Measurements from ENCODE around the gene DTX4. TPM values are rescaled to one million over a fixed set of nuclear protein-coding genes. Genes with fewer than 3 reads are reported as not detected.

The DTX4 gene
- total RNA-seq, 1 experiment from 2014 or later, result 1.9 TPM

DNA sequence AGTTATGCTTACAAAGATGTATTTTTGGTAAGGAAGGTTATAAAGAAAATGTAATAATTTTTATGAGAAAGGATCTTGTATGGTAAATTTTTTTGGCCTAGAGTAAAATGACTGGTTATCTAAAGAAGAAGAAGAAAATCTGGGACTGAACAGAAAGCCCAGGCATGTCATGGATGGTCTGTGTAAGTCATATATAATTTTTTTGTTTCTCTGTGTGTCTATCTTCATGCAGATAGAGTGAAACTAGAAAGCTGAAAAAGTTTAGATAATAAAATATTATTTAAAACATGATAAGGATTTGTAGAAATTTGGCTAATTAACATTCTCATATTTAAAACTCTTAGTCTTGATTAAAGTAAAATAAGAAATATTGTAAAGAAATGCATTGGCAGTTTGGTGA is 68.4 kb downstream of the DTX4 start:
- Histone ChIP-seq H3K4me1 (ENCODE audit: insufficient read depth, low read length, poor library complexity, severe bottlenecking) (no peaks in the 10 kb centered on the region), H3K4me3 (ENCODE audit: low read depth, low read length, poor library complexity, severe bottlenecking) (no peak overlapping the region), H3K27ac (ENCODE audit: low read depth, low read length, poor library complexity, severe bottlenecking) (no peak overlapping the region), H3K9me3 (ENCODE audit: low read depth, low read length, poor library complexity, severe bottlenecking) (peaks cover 11% of the 10 kb centered on the region), H3K36me3 (ENCODE audit: insufficient read depth, low read length, poor library complexity, severe bottlenecking) (no peaks in the 10 kb centered on the region), H3K27me3 (replicated peaks; ENCODE audit: insufficient read depth, low read depth, low read length, poor library complexity) (no peaks in the 10 kb centered on the region)
- CTCF ChIA-PET, result no interaction called here
- BruUV-seq (replicated peaks), result no TSS peak
- POLR2A ChIA-PET (ENCODE audit: low non-redundant PET), result no interaction called here
- TF ChIP-seq, protein P1, sequence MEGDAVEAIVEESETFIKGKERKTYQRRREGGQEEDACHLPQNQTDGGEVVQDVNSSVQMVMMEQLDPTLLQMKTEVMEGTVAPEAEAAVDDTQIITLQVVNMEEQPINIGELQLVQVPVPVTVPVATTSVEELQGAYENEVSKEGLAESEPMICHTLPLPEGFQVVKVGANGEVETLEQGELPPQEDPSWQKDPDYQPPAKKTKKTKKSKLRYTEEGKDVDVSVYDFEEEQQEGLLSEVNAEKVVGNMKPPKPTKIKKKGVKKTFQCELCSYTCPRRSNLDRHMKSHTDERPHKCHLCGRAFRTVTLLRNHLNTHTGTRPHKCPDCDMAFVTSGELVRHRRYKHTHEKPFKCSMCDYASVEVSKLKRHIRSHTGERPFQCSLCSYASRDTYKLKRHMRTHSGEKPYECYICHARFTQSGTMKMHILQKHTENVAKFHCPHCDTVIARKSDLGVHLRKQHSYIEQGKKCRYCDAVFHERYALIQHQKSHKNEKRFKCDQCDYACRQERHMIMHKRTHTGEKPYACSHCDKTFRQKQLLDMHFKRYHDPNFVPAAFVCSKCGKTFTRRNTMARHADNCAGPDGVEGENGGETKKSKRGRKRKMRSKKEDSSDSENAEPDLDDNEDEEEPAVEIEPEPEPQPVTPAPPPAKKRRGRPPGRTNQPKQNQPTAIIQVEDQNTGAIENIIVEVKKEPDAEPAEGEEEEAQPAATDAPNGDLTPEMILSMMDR (conservative IDR thresholded peaks at IDR 0.05; ENCODE audit: low read depth, low read length), result no peak
- TF ChIP-seq EZH2 (IDR thresholded peaks at IDR 0.05; ENCODE audit: borderline replicate concordance, low read depth, low read length, poor library complexity, severe bottlenecking), result no peak
- intact Hi-C loops (cut with micrococcal nuclease; ENCODE audit: unreplicated experiment), result no loop called here
- no peak for DNase-seq (ENCODE audit: low spot score)

DNA sequence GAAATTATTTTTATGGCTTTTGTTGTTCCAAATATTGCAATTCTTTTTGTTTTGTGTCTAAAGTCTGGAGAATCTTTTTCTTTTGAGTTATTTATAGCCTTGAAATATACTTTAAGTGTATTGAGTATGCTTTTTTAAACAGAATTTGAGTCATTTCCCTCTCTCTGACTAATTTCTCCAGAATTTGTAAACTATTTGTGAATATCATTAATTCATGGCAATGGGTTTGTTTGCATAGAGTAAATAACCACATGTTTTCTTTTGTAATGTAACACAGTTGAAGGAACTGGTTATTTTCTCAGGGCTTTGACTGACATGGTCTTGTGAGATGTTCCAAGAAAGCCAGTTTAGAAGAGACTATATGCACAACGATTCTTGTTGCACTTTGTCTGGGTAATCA is 71.7 kb downstream of the DTX4 start:
- Histone ChIP-seq H3K4me3 (ENCODE audit: low read depth, low read length, poor library complexity, severe bottlenecking) (no peak overlapping the region), H3K4me1 (ENCODE audit: insufficient read depth, low read length, poor library complexity, severe bottlenecking) (no peaks in the 10 kb centered on the region), H3K9me3 (ENCODE audit: low read depth, low read length, poor library complexity, severe bottlenecking) (peaks cover 11% of the 10 kb centered on the region), H3K27ac (ENCODE audit: low read depth, low read length, poor library complexity, severe bottlenecking) (no peak overlapping the region), H3K27me3 (replicated peaks; ENCODE audit: insufficient read depth, low read depth, low read length, poor library complexity) (no peaks in the 10 kb centered on the region), H3K36me3 (ENCODE audit: insufficient read depth, low read length, poor library complexity, severe bottlenecking) (no peaks in the 10 kb centered on the region)
- DNase-seq (ENCODE audit: low spot score), result no peak
- ChIA-PET CTCF (no interaction called here), POLR2A (ENCODE audit: low non-redundant PET) (no interaction called here)
- BruUV-seq (replicated peaks), result no TSS peak
- TF ChIP-seq, protein P1 (conservative IDR thresholded peaks at IDR 0.05; ENCODE audit: low read depth, low read length), result no peak
- no peak for TF ChIP-seq EZH2 (IDR thresholded peaks at IDR 0.05; ENCODE audit: borderline replicate concordance, low read depth, low read length, poor library complexity, severe bottlenecking)
- intact Hi-C loops (cut with micrococcal nuclease; ENCODE audit: unreplicated experiment), result no loop called here

DNA sequence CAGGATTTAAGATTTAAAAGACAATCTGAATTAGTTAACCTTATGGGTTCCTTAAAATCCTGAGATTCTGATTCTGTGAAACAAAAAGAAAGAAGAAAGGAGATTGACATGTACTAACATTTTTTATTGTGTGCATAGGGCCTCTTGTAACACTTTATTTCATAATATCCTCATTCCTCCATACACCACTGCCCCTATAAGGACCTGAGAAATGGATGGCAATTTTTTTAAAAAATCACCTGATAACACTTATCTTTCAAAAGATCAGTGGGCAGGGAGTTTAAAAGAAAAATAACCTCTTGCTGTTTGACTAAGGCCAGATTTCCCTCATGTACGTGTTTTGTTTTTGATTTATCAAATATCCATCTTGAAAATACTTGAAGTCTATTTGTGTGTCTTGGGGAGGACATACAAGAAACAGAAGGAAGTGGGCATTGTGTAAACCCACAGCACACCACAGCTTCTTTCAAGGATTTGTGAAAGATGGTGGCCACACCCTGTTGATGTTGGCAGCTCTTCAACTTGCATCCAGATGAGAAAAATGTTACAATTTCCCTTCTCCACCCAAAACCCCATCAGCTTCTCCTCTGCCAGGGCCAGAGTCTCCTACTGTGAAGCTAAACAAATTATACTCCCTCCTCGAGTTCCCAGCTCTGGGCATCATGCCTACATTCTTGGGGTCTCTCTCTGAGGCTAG is 75.7 kb downstream of the DTX4 start:
- no TSS peak for BruUV-seq (replicated peaks)
- POLR2A ChIA-PET (ENCODE audit: low non-redundant PET), result no interaction called here
- no peaks in the 10 kb centered on the region for H3K36me3 ChIP-seq (ENCODE audit: insufficient read depth, low read length, poor library complexity, severe bottlenecking)
- CTCF ChIA-PET, result no interaction called here
- no peaks in the 10 kb centered on the region for H3K9me3 ChIP-seq (ENCODE audit: low read depth, low read length, poor library complexity, severe bottlenecking)
- intact Hi-C loops (cut with micrococcal nuclease; ENCODE audit: unreplicated experiment), result no loop called here
- H3K4me3 ChIP-seq (ENCODE audit: low read depth, low read length, poor library complexity, severe bottlenecking), result no peak overlapping the region
- peak; percentile 74 for DNase-seq (ENCODE audit: low spot score)
- H3K27ac ChIP-seq (ENCODE audit: low read depth, low read length, poor library complexity, severe bottlenecking), result no peak overlapping the region
- no peaks in the 10 kb centered on the region for H3K27me3 ChIP-seq (replicated peaks; ENCODE audit: insufficient read depth, low read depth, low read length, poor library complexity)
- TF ChIP-seq EZH2 (IDR thresholded peaks at IDR 0.05; ENCODE audit: borderline replicate concordance, low read depth, low read length, poor library complexity, severe bottlenecking), result no peak
- TF ChIP-seq, protein P1 (conservative IDR thresholded peaks at IDR 0.05; ENCODE audit: low read depth, low read length), result no peak
- H3K4me1 ChIP-seq (ENCODE audit: insufficient read depth, low read length, poor library complexity, severe bottlenecking), result no peaks in the 10 kb centered on the region
